ENCODE data around the gene AOC1. TPM values are rescaled to one million over a fixed set of nuclear protein-coding genes. Genes with fewer than 3 reads are reported as not detected.

Gene AOC1
- total RNA-seq, 2 experiments from 2014 or later: not detected

DNA sequence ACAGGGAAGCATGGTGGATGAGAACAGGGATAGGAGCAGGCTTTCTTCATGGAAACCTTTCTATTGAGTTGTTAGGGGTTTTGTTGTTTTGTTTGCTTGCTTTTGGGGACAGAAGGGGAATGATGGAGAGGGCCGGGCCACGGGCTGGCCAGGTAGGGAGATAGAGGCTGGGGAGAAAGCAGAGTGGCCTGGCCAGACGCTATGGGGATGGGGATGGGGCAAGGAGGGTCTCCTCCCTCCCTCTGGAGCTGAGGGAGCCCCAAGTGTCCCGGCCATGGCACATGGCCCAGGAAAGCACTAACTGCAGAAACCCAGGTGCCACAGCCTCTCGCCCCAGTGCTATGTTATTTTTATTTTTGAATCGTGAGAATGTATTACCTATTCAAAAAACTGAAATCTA is 10.0 kb downstream of the AOC1 start:
- ATAC-seq (ENCODE audit: poor library complexity) (no peak), DNase-seq (no peak)
- Mint-ChIP-seq H3K4me3 (no peak overlapping the region), H3K9me3 (no peaks in the 10 kb centered on the region), H3K27ac (no peak overlapping the region), H3K36me3 (ENCODE audit: low read depth) (no peaks in the 10 kb centered on the region), H3K27me3 (peaks cover 17% of the 10 kb centered on the region), H3K4me1 (ENCODE audit: low read depth) (no peaks in the 10 kb centered on the region)
- CTCF ChIA-PET: no interaction called here
- Histone ChIP-seq H3K27ac (ENCODE audit: low read depth in 1 of 2, low read length in 2 of 2) (no peak overlapping the region), H3K27me3 (ENCODE audit: control insufficient read depth in 1 of 2, insufficient read depth in 2 of 2, low read length in 2 of 2) (peaks cover 0 to 7% of the 10 kb centered on the region in 2 experiments), H3K4me3 (ENCODE audit: low read length) (no peak overlapping the region), H3K4me1 (ENCODE audit: insufficient read depth, low read length) (no peaks in the 10 kb centered on the region), H3K9me3 (ENCODE audit: control insufficient read depth in 1 of 2, insufficient read depth in 1 of 2, low read length in 2 of 2) (no peaks in the 10 kb centered on the region), H3K36me3 (ENCODE audit: insufficient read depth, low read length) (no peaks in the 10 kb centered on the region)
- POLR2A ChIA-PET: no interaction called here
- TF ChIP-seq, protein P1, sequence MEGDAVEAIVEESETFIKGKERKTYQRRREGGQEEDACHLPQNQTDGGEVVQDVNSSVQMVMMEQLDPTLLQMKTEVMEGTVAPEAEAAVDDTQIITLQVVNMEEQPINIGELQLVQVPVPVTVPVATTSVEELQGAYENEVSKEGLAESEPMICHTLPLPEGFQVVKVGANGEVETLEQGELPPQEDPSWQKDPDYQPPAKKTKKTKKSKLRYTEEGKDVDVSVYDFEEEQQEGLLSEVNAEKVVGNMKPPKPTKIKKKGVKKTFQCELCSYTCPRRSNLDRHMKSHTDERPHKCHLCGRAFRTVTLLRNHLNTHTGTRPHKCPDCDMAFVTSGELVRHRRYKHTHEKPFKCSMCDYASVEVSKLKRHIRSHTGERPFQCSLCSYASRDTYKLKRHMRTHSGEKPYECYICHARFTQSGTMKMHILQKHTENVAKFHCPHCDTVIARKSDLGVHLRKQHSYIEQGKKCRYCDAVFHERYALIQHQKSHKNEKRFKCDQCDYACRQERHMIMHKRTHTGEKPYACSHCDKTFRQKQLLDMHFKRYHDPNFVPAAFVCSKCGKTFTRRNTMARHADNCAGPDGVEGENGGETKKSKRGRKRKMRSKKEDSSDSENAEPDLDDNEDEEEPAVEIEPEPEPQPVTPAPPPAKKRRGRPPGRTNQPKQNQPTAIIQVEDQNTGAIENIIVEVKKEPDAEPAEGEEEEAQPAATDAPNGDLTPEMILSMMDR (IDR thresholded peaks at IDR 0.05): no peak
- intact Hi-C loops (cut with DNase I, micrococcal nuclease): no loop called here

DNA sequence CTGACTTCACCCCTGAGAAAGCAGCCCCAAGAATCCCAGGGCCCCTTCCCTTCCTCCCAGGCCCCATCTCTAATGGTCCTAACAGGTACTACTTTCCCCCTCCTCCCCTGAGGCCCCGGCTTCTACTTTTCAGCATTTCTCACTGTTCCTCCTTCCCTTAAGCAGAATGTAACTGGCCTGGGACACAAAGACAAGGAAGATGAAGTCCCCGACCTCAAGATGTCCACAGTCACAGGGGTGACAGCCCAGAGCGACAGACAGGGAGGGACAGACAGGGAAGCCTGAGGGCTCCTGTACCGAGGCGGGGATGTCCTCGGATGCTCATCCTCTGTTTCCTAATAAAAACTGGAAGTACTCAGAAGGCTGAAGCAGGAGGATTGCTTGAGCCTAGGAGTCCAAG is 11.6 kb downstream of the AOC1 start:
- intact Hi-C loops (cut with DNase I, micrococcal nuclease): no loop called here
- ChIA-PET POLR2A (no interaction called here), CTCF (no interaction called here)
- Mint-ChIP-seq H3K4me3 (no peak overlapping the region), H3K27me3 (peaks cover 33% of the 10 kb centered on the region), H3K27ac (no peak overlapping the region), H3K4me1 (ENCODE audit: low read depth) (no peaks in the 10 kb centered on the region), H3K36me3 (ENCODE audit: low read depth) (no peaks in the 10 kb centered on the region), H3K9me3 (no peaks in the 10 kb centered on the region)
- Histone ChIP-seq H3K4me1 (ENCODE audit: insufficient read depth, low read length) (no peaks in the 10 kb centered on the region), H3K36me3 (ENCODE audit: insufficient read depth, low read length) (no peaks in the 10 kb centered on the region), H3K9me3 (ENCODE audit: control insufficient read depth in 1 of 2, insufficient read depth in 1 of 2, low read length in 2 of 2) (no peaks in the 10 kb centered on the region), H3K27ac (ENCODE audit: low read depth in 1 of 2, low read length in 2 of 2) (no peak overlapping the region), H3K27me3 (ENCODE audit: control insufficient read depth in 1 of 2, insufficient read depth in 2 of 2, low read length in 2 of 2) (peaks cover 0 to 9% of the 10 kb centered on the region in 2 experiments), H3K4me3 (ENCODE audit: low read length) (no peak overlapping the region)
- ATAC-seq (ENCODE audit: poor library complexity) (no peak), DNase-seq (no peak)
- TF ChIP-seq, protein P1 (IDR thresholded peaks at IDR 0.05): no peak

DNA sequence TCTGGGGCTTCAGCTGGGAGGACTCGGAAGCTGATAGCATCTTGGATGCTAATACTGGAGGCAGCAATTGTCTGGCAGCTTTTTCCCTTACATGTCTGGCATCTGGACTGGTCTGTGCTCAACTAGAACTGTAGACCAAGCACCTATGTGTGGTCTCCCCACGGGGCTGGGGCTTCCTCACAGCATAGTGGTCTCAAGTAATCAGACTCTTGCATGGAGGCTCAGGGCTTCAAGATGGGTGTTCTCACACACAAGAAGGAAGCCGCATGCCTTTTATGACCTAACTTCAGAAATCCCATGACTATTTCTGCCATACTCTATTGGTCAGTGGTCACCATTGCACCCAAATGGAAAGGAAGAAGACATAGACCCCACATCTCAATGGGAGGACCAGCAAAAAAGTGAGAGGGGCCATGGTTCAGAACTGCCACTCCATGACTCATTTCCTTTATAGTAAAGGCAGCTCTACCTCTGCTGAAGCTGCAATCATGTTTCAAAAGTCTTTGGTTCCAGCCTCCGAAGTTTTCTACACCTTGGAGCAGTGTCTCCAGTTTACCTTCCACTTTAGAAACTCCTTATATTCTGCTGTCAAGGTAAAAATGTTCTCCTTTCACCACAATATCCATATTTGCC is 14.7 kb downstream of the AOC1 start:
- Histone ChIP-seq H3K4me1 (ENCODE audit: insufficient read depth, low read length) (no peaks in the 10 kb centered on the region), H3K27me3 (ENCODE audit: control insufficient read depth in 1 of 2, insufficient read depth in 2 of 2, low read length in 2 of 2) (peaks cover 0 to 9% of the 10 kb centered on the region in 2 experiments), H3K9me3 (ENCODE audit: control insufficient read depth in 1 of 2, insufficient read depth in 1 of 2, low read length in 2 of 2) (no peaks in the 10 kb centered on the region), H3K27ac (ENCODE audit: low read depth in 1 of 2, low read length in 2 of 2) (no peak overlapping the region), H3K4me3 (ENCODE audit: low read length) (no peak overlapping the region), H3K36me3 (ENCODE audit: insufficient read depth, low read length) (no peaks in the 10 kb centered on the region)
- no peak for DNase-seq
- intact Hi-C loops (cut with DNase I, micrococcal nuclease): no loop called here
- Mint-ChIP-seq H3K27me3 (peaks cover 54% of the 10 kb centered on the region), H3K4me1 (ENCODE audit: low read depth) (no peaks in the 10 kb centered on the region), H3K9me3 (no peaks in the 10 kb centered on the region), H3K36me3 (ENCODE audit: low read depth) (no peaks in the 10 kb centered on the region), H3K27ac (no peak overlapping the region), H3K4me3 (no peak overlapping the region)
- ChIA-PET POLR2A (no interaction called here), CTCF (no interaction called here)
- TF ChIP-seq, protein P1 (IDR thresholded peaks at IDR 0.05): no peak
- ATAC-seq (ENCODE audit: poor library complexity): no peak
